SK-N-SH treated with all-trans-retinoic acid at 6 μM for 48 hours (cell line): ENCODE data around the gene NAMPT.
A peak's percentile ranks its signal among the peaks of the same experiment; 100 is the strongest.

Experiments
- ATAC-seq: fragments of 200-7000 bp; cut with Tn5 transposase; 3 replicates; pipeline ENCODE4 v1.9.1; 2020; ENCODE audit warnings: mild to moderate bottlenecking, moderate library complexity
- ARNTL ChIP-seq: fragments of 450-650 bp; formaldehyde crosslinking; IDR thresholded peaks from 2 replicates; pipeline ENCODE4 v1.5.0; 2020; ENCODE audit warnings: low read depth, mild to moderate bottlenecking, moderate library complexity, borderline replicate concordance
- BACH2 ChIP-seq: fragments of 250-450 bp; sonication (Bioruptor Pico); IDR thresholded peaks from 2 replicates; pipeline ENCODE4 v1.9.0; 2021; ENCODE audit warnings: mild to moderate bottlenecking, borderline replicate concordance
- CSDC2 ChIP-seq: fragments of 250-450 bp; sonication (Bioruptor Pico); IDR thresholded peaks from 2 replicates; pipeline ENCODE4 v1.5.0; 2020; ENCODE audit warnings: mild to moderate bottlenecking, moderate library complexity
- CSRNP3 ChIP-seq: fragments of 250-450 bp; sonication (Bioruptor Pico); IDR thresholded peaks from 2 replicates; pipeline ENCODE4 v1.5.1; 2021; ENCODE audit warnings: mild to moderate bottlenecking, moderate library complexity
- ESRRG ChIP-seq: fragments of 250-450 bp; sonication (Bioruptor Pico); IDR thresholded peaks from 2 replicates; pipeline ENCODE4 v1.6.1; 2021; ENCODE audit warnings: mild to moderate bottlenecking
- GLIS3 ChIP-seq: fragments of 250-450 bp; sonication (Bioruptor Pico); IDR thresholded peaks from 2 replicates; pipeline ENCODE4 v1.5.0; 2020; ENCODE audit warnings: mild to moderate bottlenecking, moderate library complexity
- ISL1 ChIP-seq: fragments of 250-450 bp; sonication (Bioruptor Pico); IDR thresholded peaks from 2 replicates; pipeline ENCODE4 v2.1.2; 2022; ENCODE audit warnings: mild to moderate bottlenecking, moderate library complexity
- OSR1 ChIP-seq: fragments of 250-450 bp; sonication (Bioruptor Pico); IDR thresholded peaks from 2 replicates; pipeline ENCODE4 v1.8.0; 2022; ENCODE audit warnings: moderate library complexity, mild to moderate bottlenecking, inconsistent platforms
- PATZ1 ChIP-seq: fragments of 250-450 bp; sonication (Bioruptor Pico); IDR thresholded peaks from 2 replicates; pipeline ENCODE4 v1.8.0; 2020; ENCODE audit warnings: mild to moderate bottlenecking, moderate library complexity, borderline replicate concordance
- PPARA ChIP-seq: fragments of 250-450 bp; sonication (Bioruptor Pico); IDR thresholded peaks from 2 replicates; pipeline ENCODE4 v1.5.0; 2020; ENCODE audit warnings: mild to moderate bottlenecking, borderline replicate concordance
- RARB ChIP-seq: fragments of 250-450 bp; sonication (Bioruptor Pico); IDR thresholded peaks from 2 replicates; pipeline ENCODE4 v1.8.0; 2021; ENCODE audit warnings: mild to moderate bottlenecking, moderate library complexity
- TOX ChIP-seq: fragments of 250-450 bp; sonication (Bioruptor Pico); IDR thresholded peaks from 2 replicates; pipeline ENCODE4 v1.8.0; 2021; ENCODE audit warnings: mild to moderate bottlenecking, moderate library complexity, borderline replicate concordance
- TSHZ2 ChIP-seq: fragments of 250-450 bp; sonication (Bioruptor Pico); IDR thresholded peaks from 2 replicates; pipeline ENCODE4 v1.5.0; 2020; ENCODE audit warnings: mild to moderate bottlenecking, moderate library complexity
- ZC3H10 ChIP-seq: fragments of 250-450 bp; sonication (Bioruptor Pico); IDR thresholded peaks from 2 replicates; pipeline ENCODE4 v1.5.1; 2021; ENCODE audit warnings: mild to moderate bottlenecking, moderate library complexity
- ZFP3 ChIP-seq: fragments of 250-450 bp; sonication (Bioruptor Pico); IDR thresholded peaks from 2 replicates; pipeline ENCODE4 v1.5.0; 2020; ENCODE audit warnings: mild to moderate bottlenecking, moderate library complexity
- ZNF565 ChIP-seq: fragments of 450-650 bp; formaldehyde crosslinking; conservative IDR thresholded peaks from 2 replicates; pipeline ENCODE4 v1.5.0; 2020; ENCODE audit warnings: low read depth, mild to moderate bottlenecking, moderate library complexity

NAMPT gene

DNA sequence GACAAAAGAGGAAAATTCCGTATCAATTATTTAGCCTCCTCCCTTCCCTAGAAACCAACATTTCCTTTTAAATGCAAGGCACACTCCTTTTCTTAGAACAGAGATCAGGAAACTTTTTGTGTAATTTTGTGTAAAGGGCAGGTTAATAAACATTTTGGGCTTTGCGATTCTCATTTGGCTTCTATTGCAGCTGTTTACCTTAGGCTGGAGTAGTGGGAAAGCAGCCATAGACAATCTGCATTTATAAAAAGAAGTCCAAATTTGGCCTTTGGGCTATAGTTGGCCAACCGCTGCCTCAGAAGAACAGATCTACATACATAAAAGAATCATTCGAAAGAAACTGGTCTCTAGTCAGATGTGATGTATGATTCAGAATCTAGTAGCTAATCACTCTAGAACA, 35.3 kb downstream of the NAMPT start (continued):
- TF ChIP-seq PATZ1 (CRISPR knock-in tag) = no peak
- no peak for TF ChIP-seq ESRRG (CRISPR knock-in tag)
- TF ChIP-seq ZFP3 (CRISPR knock-in tag) = no peak
- no peak for TF ChIP-seq ARNTL (CRISPR knock-in tag)
- TF ChIP-seq TOX (CRISPR knock-in tag) = no peak
- TF ChIP-seq PPARA (CRISPR knock-in tag) = no peak
- TF ChIP-seq, all 23 proteins: peak for 0

DNA sequence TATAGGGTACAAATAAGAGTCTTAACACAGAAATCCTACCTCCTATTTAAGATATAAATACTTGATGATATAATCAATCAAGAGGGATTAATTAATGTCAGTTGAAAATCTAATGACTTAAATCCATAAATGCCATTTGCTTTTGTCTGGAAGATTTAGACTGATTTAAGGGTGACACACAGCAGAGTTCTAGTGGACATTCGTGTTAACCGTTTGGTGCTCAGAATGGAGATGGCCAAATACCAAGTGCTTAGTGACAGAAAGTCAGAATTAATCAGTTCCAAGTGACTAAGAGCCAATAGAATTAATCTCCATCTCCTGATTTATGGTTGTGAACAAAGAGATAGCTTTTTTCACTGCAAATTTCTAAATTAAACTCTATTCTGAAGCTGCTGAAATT, 36.2 kb downstream of the NAMPT start:
- no peak for ATAC-seq
- TF ChIP-seq TSHZ2 = no peak
- no peak for TF ChIP-seq BACH2 (CRISPR knock-in tag)
- TF ChIP-seq ARNTL (CRISPR knock-in tag) = no peak
- no peak for TF ChIP-seq TOX (CRISPR knock-in tag)
- TF ChIP-seq CSRNP3 (CRISPR knock-in tag) = no peak
- no peak for TF ChIP-seq ZFP3 (CRISPR knock-in tag)
- no peak for TF ChIP-seq ZNF565 (CRISPR knock-in tag)

DNA sequence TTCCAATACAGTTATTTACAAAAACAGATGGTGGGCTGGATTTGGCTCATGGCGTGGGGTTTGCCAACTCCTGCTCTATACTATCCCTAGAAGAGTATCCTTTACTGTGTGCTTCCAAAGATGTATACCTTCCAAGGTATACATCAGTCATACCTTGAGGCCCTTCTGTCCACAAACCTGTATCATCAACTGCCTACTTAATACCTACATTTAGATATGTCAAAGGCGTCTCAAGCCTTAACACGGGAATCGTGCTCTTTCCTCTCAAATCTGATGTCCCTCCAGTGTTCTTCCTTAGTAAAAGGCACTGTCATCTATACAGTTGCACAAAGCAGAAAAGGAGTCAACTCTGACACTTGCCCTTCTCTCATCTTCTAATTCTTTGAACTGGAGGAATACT, 36.9 kb downstream of the NAMPT start:
- no peak for TF ChIP-seq ARNTL (CRISPR knock-in tag)
- TF ChIP-seq GLIS3 = no peak
- TF ChIP-seq ZC3H10 (CRISPR knock-in tag) = no peak
- TF ChIP-seq OSR1 (CRISPR knock-in tag) = no peak
- TF ChIP-seq ZFP3 (CRISPR knock-in tag) = no peak
- no peak for TF ChIP-seq TOX (CRISPR knock-in tag)
- TF ChIP-seq RARB (CRISPR knock-in tag) = no peak
- TF ChIP-seq CSDC2 (CRISPR knock-in tag) = no peak
- no peak for TF ChIP-seq ZNF565 (CRISPR knock-in tag)
- TF ChIP-seq PATZ1 (CRISPR knock-in tag) = no peak
- no peak for ATAC-seq

DNA sequence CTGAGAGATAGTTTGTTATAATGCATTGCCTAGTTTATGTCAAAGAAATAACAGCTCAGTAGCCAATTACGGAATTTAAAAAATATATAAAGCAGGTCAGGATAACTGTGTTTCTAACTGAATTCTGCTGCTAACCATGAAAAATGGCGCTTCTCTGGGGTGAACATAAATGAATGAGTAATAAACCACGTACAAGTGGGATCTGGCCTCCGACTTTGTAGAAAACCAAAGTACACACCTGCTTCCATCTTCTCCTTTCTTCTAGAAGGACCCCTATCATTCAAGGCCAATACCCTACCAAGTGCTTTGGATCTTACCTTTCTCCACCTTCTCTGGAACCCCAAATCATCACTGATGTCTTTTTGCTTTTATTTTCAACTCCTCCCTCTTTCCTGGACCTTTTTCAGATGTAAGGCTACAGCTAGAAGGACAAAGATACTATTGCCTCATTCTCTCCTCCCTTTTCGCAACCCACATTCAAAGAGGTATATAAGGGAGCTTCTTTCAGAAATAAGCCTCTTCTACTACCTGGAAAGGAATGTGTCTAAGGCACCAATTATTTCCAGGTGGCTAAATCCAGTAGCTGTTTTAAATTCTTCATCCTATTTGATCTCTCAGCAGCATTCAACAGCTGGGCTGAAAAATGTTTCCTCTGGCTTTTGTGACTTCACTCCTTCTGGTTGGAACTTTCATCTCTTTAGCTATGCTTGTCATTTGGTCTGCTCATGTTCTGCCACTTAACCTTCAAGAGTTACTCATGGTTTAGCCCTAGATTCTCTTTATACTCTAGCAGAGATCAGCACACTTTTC, 37.7 kb downstream of the NAMPT start:
- ATAC-seq = no peak

GRCh38 chr7:106243893-106244292, 40.9 kb downstream of the NAMPT start:
- ATAC-seq = no peak; the same call in 2 of the 3 replicates
- TF ChIP-seq OSR1 (CRISPR knock-in tag) (no peak), ISL1 (0 out of 2 replicates have a peak, but pooled peaks have one; percentile 14)

More for the DNA sequence above, 37.7 kb downstream of the NAMPT start:
- TF ChIP-seq ISL1 = no peak
- TF ChIP-seq PPARA (CRISPR knock-in tag) = no peak
